Thymus (tissue), 11 donors: ENCODE measurements around the gene LAMA2. TPM values are rescaled to one million over a fixed set of nuclear protein-coding genes. Genes with fewer than 3 reads are reported as not detected.
"Not testable (repeated sequence)": the region's sequence is repeated elsewhere in the genome, so short reads cannot be mapped to it uniquely, and the experiment has no call there.

Experiments used
- DNase-seq, 9 donors: peaks; one replicate each; pipeline ENCODE4 v3.0.0-alpha.2; 2013; ENCODE audit warnings: low spot score in 9 of 9, low read depth in 6 of 9, missing footprints in 1 of 9
- H3K27ac ChIP-seq, 2 donors: one replicate each; pipeline ENCODE4 v1.5.1; 2013; ENCODE audit warnings: control low read depth in 1 of 2, low read depth in 1 of 2, low read length in 1 of 2, mild to moderate bottlenecking in 1 of 2, moderate library complexity in 1 of 2
- H3K27me3 ChIP-seq, 2 donors: one replicate each; pipeline ENCODE4 v1.5.1; 2013; ENCODE audit warnings: low read length in 1 of 2; ENCODE audit not compliant: control insufficient read depth in 2 of 2, insufficient read depth in 1 of 2
- H3K36me3 ChIP-seq, 2 donors: one replicate each; pipeline ENCODE4 v1.5.1; 2013; ENCODE audit warnings: low read length in 1 of 2, mild to moderate bottlenecking in 1 of 2, moderate library complexity in 1 of 2; ENCODE audit not compliant: control insufficient read depth in 2 of 2, insufficient read depth in 2 of 2
- H3K4me1 ChIP-seq, 2 donors: one replicate each; pipeline ENCODE4 v1.5.1; 2013; ENCODE audit warnings: low read length in 2 of 2; ENCODE audit not compliant: control insufficient read depth in 2 of 2, insufficient read depth in 2 of 2
- H3K4me3 ChIP-seq, 2 donors: one replicate each; pipeline ENCODE4 v1.5.1; 2013; ENCODE audit warnings: low read length in 2 of 2, control low read depth in 1 of 2, mild to moderate bottlenecking in 1 of 2
- H3K9me3 ChIP-seq, 2 donors: one replicate each; pipeline ENCODE4 v1.5.1; 2013; ENCODE audit warnings: low read length in 1 of 2, mild to moderate bottlenecking in 1 of 2; ENCODE audit not compliant: control insufficient read depth in 2 of 2, insufficient read depth in 1 of 2
- WGBS: extraction: QIAGEN DNeasy Blood & Tissue Kit; methylation state at CpG from one replicate; pipeline ENCODE4 v1.1.7; 2013; 5-methylcytosine and 5-hydroxymethylcytosine counted together
- polyA plus RNA-seq: library from polyadenylated mRNA; stranded (reverse); fragments of 200-250 nt; gene quantifications from one replicate; pipeline ENCODE4 v1.2.3, GENCODE V29; 2013
- total RNA-seq: library from RNA; stranded (reverse); fragments of 120-200 nt; gene quantifications from one replicate; pipeline ENCODE4 v1.2.4, GENCODE V29; 2013
- donor health status: healthy.

The LAMA2 gene
- total and polyA plus RNA-seq, 2 donors = 2.4 to 4.0 TPM

DNA sequence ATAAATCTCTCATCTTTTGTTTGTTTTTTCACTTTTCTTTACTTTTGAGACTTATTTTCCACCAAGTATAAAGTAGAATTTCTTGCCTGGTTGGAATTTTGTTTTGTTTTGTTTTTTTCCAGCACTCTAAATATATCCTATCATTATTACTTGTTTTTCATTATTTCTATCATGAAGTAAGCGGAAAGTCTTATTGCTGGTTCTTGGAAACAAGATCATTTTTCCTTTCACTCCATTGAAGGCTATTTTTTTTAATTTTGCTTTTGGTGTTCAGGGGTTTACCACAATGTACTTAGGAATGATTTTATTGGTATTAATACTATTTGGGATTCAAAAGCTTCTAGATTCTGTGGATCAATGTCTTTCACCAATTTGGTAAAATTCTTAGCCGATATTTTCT lies 190.1 kb downstream of the LAMA2 start:
- no peak for DNase-seq
- WGBS = over 99% methylated on average over 2 of the region's 2 CpGs
- no peaks in the 10 kb centered on the region for H3K4me1 ChIP-seq

DNA sequence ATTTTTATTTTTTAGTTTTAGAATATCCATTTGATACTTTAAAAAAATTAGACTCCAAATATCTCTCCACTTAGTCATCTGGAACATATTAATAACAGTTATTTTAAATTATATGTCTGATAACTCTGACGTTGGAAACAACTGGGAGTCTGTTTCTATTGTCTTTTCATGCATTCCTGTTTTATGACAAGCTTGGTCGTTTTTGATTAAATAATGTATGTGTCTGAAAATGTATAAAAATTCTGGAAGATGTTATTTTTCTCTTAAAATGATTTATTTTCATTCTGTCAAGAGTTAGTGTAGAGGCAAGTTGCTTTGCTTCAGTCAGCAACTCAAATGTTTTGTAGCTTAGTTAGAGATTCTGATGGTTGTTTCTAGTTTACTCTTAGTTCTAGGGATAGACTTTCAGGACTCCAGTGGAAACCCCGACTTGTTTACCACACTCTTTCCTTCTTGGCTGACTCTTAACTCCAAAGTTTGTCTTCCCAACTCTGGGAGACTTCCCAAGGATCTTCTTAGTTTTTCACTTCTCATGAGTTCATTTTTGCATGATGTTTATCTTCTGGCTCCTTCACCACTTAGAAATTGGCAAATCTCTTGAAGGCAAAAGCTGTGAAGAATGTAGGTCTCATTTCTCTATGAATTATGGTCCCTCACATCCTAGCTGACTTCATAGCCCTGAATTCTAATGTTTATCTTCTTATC lies 190.9 kb downstream of the LAMA2 start:
- WGBS = 78% methylated on average over 3 of the region's 3 CpGs
- Histone ChIP-seq H3K9me3 (no peaks in the 10 kb centered on the region), H3K27me3 (no peaks in the 10 kb centered on the region), H3K27ac (no peak overlapping the region), H3K4me1 (no peaks in the 10 kb centered on the region), H3K36me3 (no peaks in the 10 kb centered on the region), H3K4me3 (no peak overlapping the region)
- DNase-seq = no peak

More for the DNA sequence above, 190.1 kb downstream of the LAMA2 start:
- Histone ChIP-seq H3K9me3 (no peaks in the 10 kb centered on the region), H3K36me3 (no peaks in the 10 kb centered on the region), H3K27me3 (no peaks in the 10 kb centered on the region), H3K27ac (no peak overlapping the region), H3K4me3 (no peak overlapping the region)

DNA sequence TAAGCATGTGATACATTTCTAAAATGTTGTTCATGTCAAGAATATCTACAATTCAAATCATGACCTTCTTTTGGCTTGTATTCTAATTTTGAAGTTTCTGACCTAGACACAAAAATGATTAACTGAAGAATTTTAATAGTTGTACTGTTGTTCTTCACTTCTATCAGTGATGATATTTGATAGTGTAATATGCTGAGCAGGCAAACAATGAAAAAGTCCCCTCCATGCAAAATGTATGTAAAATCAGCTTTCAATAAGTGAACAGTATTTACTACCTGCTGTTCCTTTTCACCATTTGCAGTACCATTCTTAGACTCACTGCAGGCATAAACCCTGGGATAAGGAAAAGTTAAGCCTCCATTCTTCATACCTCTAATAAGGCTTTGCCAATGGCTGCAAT lies 201.5 kb downstream of the LAMA2 start:
- no peaks in the 10 kb centered on the region for H3K9me3 ChIP-seq
- DNase-seq = no peak

DNA sequence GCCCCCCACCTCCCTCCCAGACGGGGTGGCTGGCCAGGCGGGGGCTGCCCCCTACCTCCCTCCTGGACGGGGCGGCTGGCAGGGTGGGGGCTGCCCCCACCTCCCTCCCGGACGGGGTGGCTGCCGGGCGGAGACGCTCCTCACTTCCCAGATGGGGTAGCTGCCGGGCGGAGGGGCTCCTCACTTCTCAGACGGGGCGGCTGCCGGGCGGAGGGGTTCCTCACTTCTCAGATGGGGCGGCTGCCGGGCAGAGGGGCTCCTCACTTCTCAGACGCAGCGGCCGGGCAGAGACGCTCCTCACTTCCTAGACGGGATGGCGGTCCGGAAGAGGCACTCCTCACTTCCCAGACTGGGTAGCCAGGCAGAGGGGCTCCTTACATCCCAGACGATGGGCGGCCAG lies 205.5 kb downstream of the LAMA2 start:
- not testable (repeated sequence) for H3K4me1 ChIP-seq, H3K27ac ChIP-seq, H3K27me3 ChIP-seq, DNase-seq, H3K9me3 ChIP-seq, H3K4me3 ChIP-seq, H3K36me3 ChIP-seq
- 95% methylated on average over 26 of the region's 26 CpGs for WGBS

More for the DNA sequence above, 201.5 kb downstream of the LAMA2 start:
- Histone ChIP-seq H3K4me3 (no peak overlapping the region), H3K27me3 (no peaks in the 10 kb centered on the region), H3K36me3 (no peaks in the 10 kb centered on the region), H3K27ac (no peak overlapping the region), H3K4me1 (no peaks in the 10 kb centered on the region)

DNA sequence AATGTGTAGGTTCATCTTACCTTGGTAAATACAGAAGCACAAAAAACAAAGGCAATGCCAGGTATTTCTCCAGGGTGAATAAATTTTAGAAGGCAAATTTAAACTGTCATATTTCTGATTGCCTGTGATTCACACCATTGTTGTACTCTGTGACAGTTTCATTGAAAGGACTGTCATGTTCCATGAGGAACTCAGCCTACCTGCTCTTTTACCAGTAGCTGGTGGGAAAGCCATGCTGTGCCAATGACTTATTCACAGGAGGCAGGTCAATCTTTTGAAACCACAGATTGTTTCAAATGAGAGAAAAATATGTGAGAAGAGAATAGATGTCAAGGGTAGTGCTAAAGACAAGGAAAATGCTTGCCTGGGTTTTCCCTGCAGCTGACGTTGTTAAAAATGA lies 206.4 kb downstream of the LAMA2 start:
- Histone ChIP-seq H3K4me3 (no peak overlapping the region), H3K27me3 (no peaks in the 10 kb centered on the region), H3K36me3 (no peaks in the 10 kb centered on the region), H3K9me3 (no peaks in the 10 kb centered on the region), H3K4me1 (no peaks in the 10 kb centered on the region), H3K27ac (no peak overlapping the region)
- no peak for DNase-seq
- WGBS = 99% methylated on average over 1 of the region's 1 CpG

DNA sequence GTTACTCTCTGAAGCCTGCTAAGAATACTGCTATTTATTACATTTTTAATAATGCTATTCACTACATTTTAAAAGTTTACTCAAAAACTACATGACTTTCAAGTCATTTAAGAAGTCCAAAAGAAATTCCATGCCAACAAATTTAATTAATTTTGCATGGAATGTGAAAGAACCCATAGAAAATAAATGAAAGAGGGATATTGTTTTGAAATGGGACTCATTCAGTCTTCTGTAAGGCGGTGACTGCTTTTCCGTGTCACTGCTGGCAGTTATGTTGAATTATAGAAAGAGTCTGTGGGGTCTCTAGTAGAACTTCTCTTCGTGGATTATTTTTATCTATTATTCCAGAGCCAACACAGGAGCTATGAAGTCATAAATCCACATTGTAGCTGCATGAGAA lies 211.2 kb downstream of the LAMA2 start:
- Histone ChIP-seq H3K9me3 (no peaks in the 10 kb centered on the region), H3K4me1 (no peaks in the 10 kb centered on the region), H3K27me3 (no peaks in the 10 kb centered on the region), H3K27ac (no peak overlapping the region), H3K36me3 (no peaks in the 10 kb centered on the region), H3K4me3 (no peak overlapping the region)
- WGBS = 62% methylated on average over 3 of the region's 3 CpGs
- no peak for DNase-seq

DNA sequence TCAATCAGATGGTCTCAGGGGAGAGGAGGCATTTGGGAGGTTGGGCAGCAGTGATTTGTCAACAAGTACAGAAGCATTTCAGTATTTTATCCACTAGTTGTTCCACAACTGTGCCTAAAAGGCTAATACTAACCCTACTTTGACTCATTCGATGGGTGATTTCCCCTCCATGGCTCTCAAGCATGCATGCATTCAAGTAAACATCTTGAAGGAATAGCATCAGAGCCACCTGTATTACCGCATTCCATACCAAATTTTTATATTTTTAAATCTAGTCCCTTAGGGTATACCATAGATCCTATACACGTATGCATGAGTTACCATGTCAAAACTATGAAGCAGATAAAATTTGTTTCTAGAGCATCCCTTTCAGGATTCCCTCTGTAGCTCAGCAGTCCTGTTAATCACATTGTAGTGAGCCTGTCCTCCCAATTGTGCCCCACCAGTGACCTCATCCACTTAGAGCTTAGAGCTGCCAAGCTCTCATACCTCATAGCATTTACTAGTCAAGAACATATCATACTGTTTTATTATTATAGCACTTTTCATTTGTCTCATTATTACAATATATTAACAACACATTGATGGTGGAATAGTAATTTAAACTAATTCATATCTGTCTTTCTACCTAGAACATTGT lies 213.8 kb downstream of the LAMA2 start:
- no peak overlapping the region for H3K27ac ChIP-seq
- H3K4me1 ChIP-seq = no peaks in the 10 kb centered on the region
- 88% methylated on average over 3 of the region's 3 CpGs for WGBS
- no peak overlapping the region for H3K4me3 ChIP-seq
- DNase-seq = no peak
- H3K9me3 ChIP-seq = no peaks in the 10 kb centered on the region
- H3K27me3 ChIP-seq = no peaks in the 10 kb centered on the region
- H3K36me3 ChIP-seq = no peaks in the 10 kb centered on the region

DNA sequence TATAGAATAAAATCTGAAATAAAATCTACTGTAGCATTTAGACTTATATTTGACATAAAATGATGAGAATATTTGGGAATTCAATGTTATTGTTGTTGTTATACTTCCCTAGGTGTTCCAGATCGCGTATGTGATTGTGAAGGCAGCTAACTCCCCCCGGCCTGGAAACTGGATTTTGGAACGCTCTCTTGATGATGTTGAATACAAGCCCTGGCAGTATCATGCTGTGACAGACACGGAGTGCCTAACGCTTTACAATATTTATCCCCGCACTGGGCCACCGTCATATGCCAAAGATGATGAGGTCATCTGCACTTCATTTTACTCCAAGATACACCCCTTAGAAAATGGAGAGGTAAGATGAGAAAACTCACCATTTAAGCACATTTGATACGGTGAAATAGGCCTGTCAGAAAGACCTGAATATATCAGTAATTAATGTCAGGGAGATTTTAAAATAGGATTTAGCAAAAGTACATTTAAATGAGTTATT lies 215.2 kb downstream of the LAMA2 start:
- Histone ChIP-seq H3K27ac (no peak overlapping the region), H3K4me3 (no peak overlapping the region), H3K27me3 (no peaks in the 10 kb centered on the region), H3K36me3 (no peaks in the 10 kb centered on the region), H3K4me1 (no peaks in the 10 kb centered on the region), H3K9me3 (no peaks in the 10 kb centered on the region)
- WGBS = 92% methylated on average over 9 of the region's 9 CpGs
- no peak for DNase-seq

DNA sequence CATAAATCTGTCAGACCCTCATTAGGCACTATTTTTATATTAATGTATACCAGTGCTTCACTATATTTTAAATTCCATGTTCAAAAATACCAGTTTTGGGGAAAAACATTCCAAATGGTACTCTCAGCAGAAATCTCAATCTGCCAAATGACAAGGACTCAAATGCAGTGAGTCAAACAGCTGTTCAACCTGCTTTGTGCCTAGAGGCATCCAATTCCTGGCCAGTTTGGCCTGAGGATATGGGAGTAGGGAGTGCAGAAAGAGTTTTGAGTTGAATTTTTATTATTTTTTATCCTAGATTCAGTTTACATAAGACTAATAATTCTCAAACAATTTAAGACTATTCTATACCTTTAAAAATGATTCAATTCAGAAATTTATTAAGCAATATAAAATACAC lies 216.8 kb downstream of the LAMA2 start:
- no peaks in the 10 kb centered on the region for H3K36me3 ChIP-seq
- DNase-seq = no peak
- H3K27me3 ChIP-seq = no peaks in the 10 kb centered on the region
- H3K27ac ChIP-seq = no peak overlapping the region
- no peaks in the 10 kb centered on the region for H3K9me3 ChIP-seq
- H3K4me3 ChIP-seq = no peak overlapping the region
- no peaks in the 10 kb centered on the region for H3K4me1 ChIP-seq
